Measurements from ENCODE around the gene ALX4. TPM values are rescaled to one million over a fixed set of nuclear protein-coding genes. Genes with fewer than 3 reads are reported as not detected.

ALX4 gene
- total RNA-seq, 6 experiments from 2014 or later: not detected

DNA sequence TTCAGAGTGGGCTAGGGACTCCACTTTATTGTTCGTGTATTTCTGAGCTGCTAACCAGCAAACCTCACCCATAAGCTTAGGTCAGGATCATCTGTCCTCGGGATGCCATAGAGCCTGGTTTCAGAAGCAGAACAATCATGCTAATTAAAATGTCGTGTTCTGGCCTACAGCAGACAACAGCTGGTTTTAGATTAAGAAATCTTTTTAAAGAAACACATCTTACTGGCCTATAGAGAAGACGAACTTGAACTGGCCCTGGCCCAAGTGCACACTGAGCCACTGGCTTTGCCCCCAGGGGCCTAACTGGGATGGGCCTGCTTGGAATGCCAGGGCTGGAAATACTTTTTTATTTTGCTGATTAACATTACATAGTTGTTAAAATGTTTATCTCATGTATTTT lies 63.2 kb downstream of the ALX4 start:
- no peak overlapping the region for H3K4me3 ChIP-seq
- no peaks in the 10 kb centered on the region for H3K27me3 ChIP-seq
- H3K9me3 ChIP-seq: no peaks in the 10 kb centered on the region
- TF ChIP-seq, protein P1, sequence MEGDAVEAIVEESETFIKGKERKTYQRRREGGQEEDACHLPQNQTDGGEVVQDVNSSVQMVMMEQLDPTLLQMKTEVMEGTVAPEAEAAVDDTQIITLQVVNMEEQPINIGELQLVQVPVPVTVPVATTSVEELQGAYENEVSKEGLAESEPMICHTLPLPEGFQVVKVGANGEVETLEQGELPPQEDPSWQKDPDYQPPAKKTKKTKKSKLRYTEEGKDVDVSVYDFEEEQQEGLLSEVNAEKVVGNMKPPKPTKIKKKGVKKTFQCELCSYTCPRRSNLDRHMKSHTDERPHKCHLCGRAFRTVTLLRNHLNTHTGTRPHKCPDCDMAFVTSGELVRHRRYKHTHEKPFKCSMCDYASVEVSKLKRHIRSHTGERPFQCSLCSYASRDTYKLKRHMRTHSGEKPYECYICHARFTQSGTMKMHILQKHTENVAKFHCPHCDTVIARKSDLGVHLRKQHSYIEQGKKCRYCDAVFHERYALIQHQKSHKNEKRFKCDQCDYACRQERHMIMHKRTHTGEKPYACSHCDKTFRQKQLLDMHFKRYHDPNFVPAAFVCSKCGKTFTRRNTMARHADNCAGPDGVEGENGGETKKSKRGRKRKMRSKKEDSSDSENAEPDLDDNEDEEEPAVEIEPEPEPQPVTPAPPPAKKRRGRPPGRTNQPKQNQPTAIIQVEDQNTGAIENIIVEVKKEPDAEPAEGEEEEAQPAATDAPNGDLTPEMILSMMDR (IDR thresholded peaks at IDR 0.05): no peak
- no peak for TF ChIP-seq POLR2A (IDR thresholded peaks at IDR 0.05)
- no peak overlapping the region for H3K27ac ChIP-seq
- no peaks in the 10 kb centered on the region for H3K4me1 ChIP-seq
- intact Hi-C loops (cut with DNase I): no loop called here
- ATAC-seq (no peak), DNase-seq (no peak)
- peaks cover 0 to 4% (median 1%) of the 10 kb centered on the region in 4 donors for H3K36me3 ChIP-seq
- WGBS (ENCODE audit: insufficient coverage, low coverage, low lambda C conversion rate, missing lambda C conversion rate): 80% methylated on average over 1 of the region's 4 CpGs

DNA sequence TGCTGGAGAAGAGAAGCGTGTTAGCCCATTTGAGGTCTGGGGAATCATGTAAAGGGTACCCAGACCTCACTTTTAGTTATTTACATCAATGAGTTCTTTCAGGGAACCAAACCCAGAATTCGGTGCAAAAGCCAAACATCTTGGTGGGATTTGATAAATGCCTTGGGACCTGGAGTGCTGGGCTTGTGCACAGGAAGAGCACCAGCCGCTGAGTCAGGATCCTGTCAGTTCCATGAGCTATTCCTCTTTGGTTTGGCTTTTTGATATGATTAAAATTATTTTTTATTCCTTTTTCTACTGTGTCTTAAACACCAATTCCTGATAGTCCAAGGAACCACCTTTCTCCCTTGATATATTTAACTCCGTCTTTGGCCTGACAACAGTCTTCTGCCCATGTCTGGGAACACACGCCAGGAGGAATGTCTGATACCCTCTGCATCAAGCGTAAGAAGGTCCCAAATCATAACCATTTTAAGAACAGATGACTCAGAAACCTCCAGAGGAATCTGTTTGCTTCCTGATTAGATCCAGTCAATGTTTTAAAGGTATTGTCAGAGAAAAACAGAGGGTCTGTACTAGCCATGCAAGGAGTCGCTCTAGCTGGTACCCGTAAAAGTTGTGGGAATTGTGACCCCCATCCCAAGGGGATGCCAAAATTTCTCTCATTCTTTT lies 65.2 kb downstream of the ALX4 start:
- DNase-seq: no peak
- intact Hi-C loops (cut with DNase I): no loop called here
- no peak overlapping the region for H3K27ac ChIP-seq
- no peaks in the 10 kb centered on the region for H3K4me1 ChIP-seq
- 96% methylated on average over 7 of the region's 8 CpGs for WGBS (ENCODE audit: insufficient coverage, low coverage, low lambda C conversion rate, missing lambda C conversion rate)
- peaks cover 0 to 4% (median 1%) of the 10 kb centered on the region in 4 donors for H3K36me3 ChIP-seq
- H3K9me3 ChIP-seq: no peaks in the 10 kb centered on the region
- H3K4me3 ChIP-seq: no peak overlapping the region
- no peak for ATAC-seq
- no peak for TF ChIP-seq POLR2A (IDR thresholded peaks at IDR 0.05)
- TF ChIP-seq, protein P1 (IDR thresholded peaks at IDR 0.05): no peak
- H3K27me3 ChIP-seq: no peaks in the 10 kb centered on the region

DNA sequence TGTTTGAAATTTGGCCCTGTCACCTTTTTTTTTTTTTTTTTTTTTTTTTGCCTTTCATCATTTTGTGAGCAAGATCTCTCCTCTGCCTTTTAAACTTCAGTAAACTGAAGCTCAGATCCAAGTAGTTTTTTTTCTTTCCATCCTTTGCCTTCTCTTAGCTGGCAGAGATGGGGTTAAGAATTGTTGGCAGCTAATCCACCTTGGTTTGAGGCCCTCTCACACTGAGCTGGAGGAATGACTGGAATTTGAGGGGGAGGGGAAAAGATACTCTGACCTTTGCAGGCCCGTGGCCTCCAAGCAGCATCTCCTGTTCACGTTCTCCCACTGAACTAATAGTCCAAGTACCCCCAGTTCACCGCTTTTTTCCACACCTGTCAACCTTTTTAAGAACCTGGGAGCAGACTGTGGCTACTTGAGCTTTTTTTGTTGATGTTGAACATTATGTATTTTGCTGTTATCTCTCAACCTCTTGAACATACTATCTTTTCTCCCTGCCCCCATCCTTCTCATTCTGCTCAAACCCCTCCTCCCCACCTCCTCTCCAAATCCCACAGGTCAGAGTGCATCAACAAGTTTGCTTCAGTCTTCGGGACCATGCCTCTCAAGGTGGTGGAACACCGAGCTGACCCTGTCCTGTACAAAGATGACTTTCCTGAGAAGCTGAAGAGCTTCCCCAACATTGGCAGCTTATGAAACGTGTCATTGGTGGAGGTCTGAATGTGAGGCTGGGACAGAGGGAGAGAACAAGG lies 66.2 kb downstream of the ALX4 start:
- Histone ChIP-seq H3K4me3 (no peak overlapping the region), H3K36me3 (peaks cover 0 to 4% (median 1%) of the 10 kb centered on the region in 4 donors), H3K27me3 (no peaks in the 10 kb centered on the region), H3K4me1 (no peaks in the 10 kb centered on the region), H3K27ac (no peak overlapping the region), H3K9me3 (no peaks in the 10 kb centered on the region)
- intact Hi-C loops (cut with DNase I): no loop called here
- WGBS (ENCODE audit: insufficient coverage, low coverage, low lambda C conversion rate, missing lambda C conversion rate): 47% methylated on average over 6 of the region's 6 CpGs
- DNase-seq: no peak
- TF ChIP-seq, protein P1 (IDR thresholded peaks at IDR 0.05): no peak
- TF ChIP-seq POLR2A (IDR thresholded peaks at IDR 0.05): no peak
- peak in 2 of 4 donors; percentile 44 to 75 for ATAC-seq

DNA sequence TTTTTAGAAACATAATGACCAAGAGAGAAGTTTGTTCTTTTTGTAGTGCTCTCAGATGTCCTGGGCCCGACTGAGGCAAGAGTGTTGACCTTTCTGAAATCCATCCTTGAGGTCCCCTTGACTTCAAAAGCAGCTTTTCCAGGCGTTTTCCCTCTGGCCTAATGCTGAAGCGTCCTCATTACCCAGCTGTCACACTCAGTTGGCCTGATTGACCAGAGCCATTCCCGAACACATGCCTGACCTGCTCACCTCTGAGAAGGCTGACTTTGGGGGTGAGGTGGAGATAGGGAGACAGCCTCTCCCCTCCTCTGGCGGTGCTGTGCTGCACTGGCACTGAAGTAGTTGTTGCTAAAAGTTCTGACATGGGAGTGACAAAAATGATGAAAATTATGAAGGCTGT lies 66.9 kb downstream of the ALX4 start:
- no peak for ATAC-seq
- TF ChIP-seq, protein P1 (IDR thresholded peaks at IDR 0.05): no peak
- TF ChIP-seq POLR2A (IDR thresholded peaks at IDR 0.05): no peak
- Histone ChIP-seq H3K27ac (no peak overlapping the region), H3K36me3 (peaks cover 0 to 4% (median 1%) of the 10 kb centered on the region in 4 donors), H3K4me3 (no peak overlapping the region), H3K27me3 (no peaks in the 10 kb centered on the region), H3K4me1 (no peaks in the 10 kb centered on the region), H3K9me3 (no peaks in the 10 kb centered on the region)
- WGBS (ENCODE audit: insufficient coverage, low coverage, low lambda C conversion rate, missing lambda C conversion rate): 77% methylated on average over 4 of the region's 5 CpGs
- DNase-seq: no peak
- intact Hi-C loops (cut with DNase I): no loop called here
